ENCODE results near the gene PAPSS2. TPM values are rescaled to one million over a fixed set of nuclear protein-coding genes. Genes with fewer than 3 reads are reported as not detected.
A peak's percentile ranks its signal among the peaks of the same experiment; 100 is the strongest.

Gene PAPSS2
- total RNA-seq, 1 donor from 2014 or later, result 137 TPM

DNA sequence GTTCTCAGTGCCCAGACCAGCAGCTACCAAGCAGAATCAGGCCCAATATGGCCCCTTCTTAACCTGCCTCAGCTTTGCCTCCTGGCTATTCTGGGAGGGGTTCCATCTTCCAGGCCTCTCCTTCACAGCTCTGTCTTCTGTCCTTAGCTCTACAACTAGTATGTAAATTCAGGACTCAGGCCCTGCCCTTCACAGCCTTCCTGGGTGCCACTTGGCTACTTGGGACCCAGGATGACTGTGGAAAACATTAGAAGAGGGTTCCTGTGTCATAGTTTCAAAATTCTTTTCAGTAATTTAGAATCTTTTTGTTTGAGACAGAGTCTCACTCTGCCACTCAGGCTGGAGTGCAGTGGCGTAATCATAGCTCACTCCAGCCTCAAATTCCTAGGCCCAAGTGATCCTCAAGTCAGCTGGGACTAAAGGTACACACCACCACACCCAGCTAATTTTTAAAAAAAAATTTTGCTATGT is 33.2 kb upstream of the PAPSS2 start:
- H3K4me1 ChIP-seq, result no peaks in the 10 kb centered on the region
- no peaks in the 10 kb centered on the region for H3K27me3 ChIP-seq (ENCODE audit: low read depth)
- peak overlapping the region; percentile 64 for H3K27ac ChIP-seq
- H3K9me3 ChIP-seq, result no peaks in the 10 kb centered on the region
- H3K36me3 ChIP-seq, result no peaks in the 10 kb centered on the region
- peak; percentile 67 for DNase-seq
- intact Hi-C loops (cut with DNase I), result no loop called here
- TF ChIP-seq, protein P1, sequence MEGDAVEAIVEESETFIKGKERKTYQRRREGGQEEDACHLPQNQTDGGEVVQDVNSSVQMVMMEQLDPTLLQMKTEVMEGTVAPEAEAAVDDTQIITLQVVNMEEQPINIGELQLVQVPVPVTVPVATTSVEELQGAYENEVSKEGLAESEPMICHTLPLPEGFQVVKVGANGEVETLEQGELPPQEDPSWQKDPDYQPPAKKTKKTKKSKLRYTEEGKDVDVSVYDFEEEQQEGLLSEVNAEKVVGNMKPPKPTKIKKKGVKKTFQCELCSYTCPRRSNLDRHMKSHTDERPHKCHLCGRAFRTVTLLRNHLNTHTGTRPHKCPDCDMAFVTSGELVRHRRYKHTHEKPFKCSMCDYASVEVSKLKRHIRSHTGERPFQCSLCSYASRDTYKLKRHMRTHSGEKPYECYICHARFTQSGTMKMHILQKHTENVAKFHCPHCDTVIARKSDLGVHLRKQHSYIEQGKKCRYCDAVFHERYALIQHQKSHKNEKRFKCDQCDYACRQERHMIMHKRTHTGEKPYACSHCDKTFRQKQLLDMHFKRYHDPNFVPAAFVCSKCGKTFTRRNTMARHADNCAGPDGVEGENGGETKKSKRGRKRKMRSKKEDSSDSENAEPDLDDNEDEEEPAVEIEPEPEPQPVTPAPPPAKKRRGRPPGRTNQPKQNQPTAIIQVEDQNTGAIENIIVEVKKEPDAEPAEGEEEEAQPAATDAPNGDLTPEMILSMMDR (IDR thresholded peaks at IDR 0.05), result no peak
- no peak overlapping the region for H3K4me3 ChIP-seq
- ATAC-seq, result peak; percentile 95 to 97

DNA sequence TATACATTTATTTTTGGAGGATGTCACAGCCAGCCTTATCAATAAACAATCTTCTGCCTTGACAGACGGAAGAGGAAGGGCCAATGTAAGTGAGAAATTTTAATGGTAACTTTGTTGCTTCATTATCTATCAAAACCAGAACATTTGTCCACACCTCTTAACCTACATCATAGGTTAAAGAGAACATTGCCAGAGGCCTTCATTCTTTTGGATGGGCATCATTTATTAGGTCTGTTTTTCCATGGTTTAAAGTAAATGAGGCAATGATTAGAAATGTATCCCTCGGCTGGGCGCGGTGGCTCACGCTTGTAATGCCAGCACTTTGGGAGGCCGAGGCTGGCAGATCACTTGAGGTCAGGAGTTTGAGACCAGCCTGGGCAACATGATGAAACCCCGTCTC is 29.5 kb upstream of the PAPSS2 start:
- no peaks in the 10 kb centered on the region for H3K4me1 ChIP-seq
- H3K27ac ChIP-seq, result no peak overlapping the region
- no peaks in the 10 kb centered on the region for H3K9me3 ChIP-seq
- H3K4me3 ChIP-seq, result no peak overlapping the region
- no peaks in the 10 kb centered on the region for H3K27me3 ChIP-seq (ENCODE audit: low read depth)
- intact Hi-C loops (cut with DNase I), result no loop called here
- TF ChIP-seq, protein P1 (IDR thresholded peaks at IDR 0.05), result no peak
- no peak for DNase-seq
- no peaks in the 10 kb centered on the region for H3K36me3 ChIP-seq
- ATAC-seq, result no peak

DNA sequence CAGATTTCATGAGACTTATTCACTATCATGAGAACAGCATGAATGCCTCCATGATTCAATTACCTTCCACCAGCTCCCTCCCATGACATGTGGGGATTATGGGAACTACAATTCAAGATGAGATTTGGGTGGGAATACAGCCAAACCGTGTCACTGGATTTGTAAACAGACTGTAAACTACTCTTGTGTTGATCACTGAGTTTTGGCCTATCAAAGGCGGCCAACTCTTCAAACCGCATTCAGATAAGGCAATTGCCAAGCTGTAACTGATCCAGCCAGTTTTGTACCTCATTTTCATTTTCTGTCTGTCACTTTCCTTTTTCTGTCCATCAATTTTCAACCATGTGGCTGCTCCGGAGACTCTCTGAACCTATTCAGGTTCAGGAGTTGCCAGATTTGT is 27.2 kb upstream of the PAPSS2 start:
- H3K4me3 ChIP-seq, result no peak overlapping the region
- H3K27ac ChIP-seq, result no peak overlapping the region
- no peaks in the 10 kb centered on the region for H3K4me1 ChIP-seq
- TF ChIP-seq, protein P1 (IDR thresholded peaks at IDR 0.05), result no peak
- H3K27me3 ChIP-seq (ENCODE audit: low read depth), result no peaks in the 10 kb centered on the region
- no peaks in the 10 kb centered on the region for H3K9me3 ChIP-seq
- intact Hi-C loops (cut with DNase I), result no loop called here
- DNase-seq (no peak), ATAC-seq (no peak)
- H3K36me3 ChIP-seq, result no peaks in the 10 kb centered on the region

DNA sequence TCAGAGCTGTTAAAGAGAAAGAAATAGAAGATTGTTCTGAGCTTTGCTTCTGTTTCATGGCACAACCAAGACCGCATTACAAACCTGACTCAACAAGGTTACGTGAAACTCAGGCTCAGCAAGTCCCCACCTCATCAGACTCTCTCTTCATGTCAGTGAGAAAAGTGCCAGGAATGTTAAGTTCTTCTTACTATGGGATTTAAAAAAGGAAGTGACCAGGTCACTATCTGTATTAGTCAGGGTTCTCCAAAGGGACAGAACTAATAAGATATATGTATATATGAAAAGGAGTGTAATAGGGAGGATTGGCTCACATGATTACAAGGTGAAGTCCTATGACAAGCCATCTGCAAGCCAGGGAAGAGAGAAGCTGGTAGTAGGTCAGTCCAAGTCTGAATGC is 25.4 kb upstream of the PAPSS2 start:
- intact Hi-C loops (cut with DNase I), result no loop called here
- no peaks in the 10 kb centered on the region for H3K4me1 ChIP-seq
- TF ChIP-seq, protein P1 (IDR thresholded peaks at IDR 0.05), result no peak
- H3K27me3 ChIP-seq (ENCODE audit: low read depth), result no peaks in the 10 kb centered on the region
- no peak for ATAC-seq
- no peak for DNase-seq
- no peak overlapping the region for H3K27ac ChIP-seq
- no peaks in the 10 kb centered on the region for H3K36me3 ChIP-seq
- H3K4me3 ChIP-seq, result no peak overlapping the region
- H3K9me3 ChIP-seq, result no peaks in the 10 kb centered on the region

DNA sequence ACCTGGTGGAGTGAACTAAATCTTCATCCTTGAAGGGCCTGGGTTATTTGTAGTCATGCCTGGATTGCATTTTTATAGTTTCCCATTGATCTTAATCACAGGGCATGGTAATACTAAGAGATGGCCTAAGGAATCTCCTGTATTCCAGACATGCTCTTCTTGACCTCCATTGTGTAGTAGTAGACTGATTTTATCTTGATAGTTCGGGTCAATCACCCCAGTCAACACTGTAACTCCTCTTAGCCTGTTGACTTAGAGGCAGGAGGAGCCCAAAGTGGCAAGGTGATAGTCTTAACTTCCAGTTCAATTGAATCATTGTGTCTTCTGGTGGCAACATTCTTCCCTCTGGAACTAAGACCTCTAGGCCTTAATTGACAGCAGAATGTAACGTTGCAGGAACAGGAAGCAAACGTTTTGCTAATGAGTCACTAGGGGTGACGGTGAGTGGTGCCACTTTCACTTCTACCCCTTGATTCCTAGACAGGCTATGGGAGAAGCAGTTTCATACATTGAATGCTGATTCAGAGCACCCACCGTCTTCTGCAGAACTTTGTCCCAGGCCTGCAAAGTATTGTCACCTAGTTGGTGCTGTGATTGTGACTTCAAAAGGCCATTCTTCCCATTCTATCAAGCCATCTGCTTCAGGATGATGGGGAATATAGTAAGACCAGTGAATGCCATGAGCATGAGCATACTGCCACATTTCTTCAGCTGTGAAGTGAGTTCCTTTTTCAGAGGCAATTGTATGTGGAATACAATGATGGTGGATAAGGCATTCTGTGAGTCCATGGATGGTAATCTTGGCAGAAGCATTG is 24.0 kb upstream of the PAPSS2 start:
- H3K27ac ChIP-seq, result peak overlapping the region; percentile 24
- intact Hi-C loops (cut with DNase I), result no loop called here
- TF ChIP-seq, protein P1 (IDR thresholded peaks at IDR 0.05), result no peak
- ATAC-seq (peak; percentile 84 to 90), DNase-seq (no peak)
- H3K4me3 ChIP-seq, result no peak overlapping the region
- no peaks in the 10 kb centered on the region for H3K9me3 ChIP-seq
- no peaks in the 10 kb centered on the region for H3K36me3 ChIP-seq
- no peaks in the 10 kb centered on the region for H3K27me3 ChIP-seq (ENCODE audit: low read depth)
- H3K4me1 ChIP-seq, result no peaks in the 10 kb centered on the region
